Large intestine (tissue), 3 donors: ENCODE measurements around the gene ARSG. TPM values are rescaled to one million over a fixed set of nuclear protein-coding genes. Genes with fewer than 3 reads are reported as not detected.
"Not testable (repeated sequence)": the region's sequence is repeated elsewhere in the genome, so short reads cannot be mapped to it uniquely, and the experiment has no call there.

Source experiments
- DNase-seq, 2 donors: peaks; one replicate each; pipeline versions ENCODE4 v3.0.0 to v3.0.0-alpha.2; 2013
- H3K27ac ChIP-seq: one replicate; pipeline ENCODE4 v1.5.1; 2013; ENCODE audit warnings: low read length
- H3K27me3 ChIP-seq: 2 replicates; pipeline ENCODE4 v1.6.1; 2013; ENCODE audit warnings: low read length; ENCODE audit not compliant: control insufficient read depth, insufficient read depth
- H3K36me3 ChIP-seq: 2 replicates; pipeline ENCODE4 v1.6.1; 2013; ENCODE audit warnings: low read length; ENCODE audit not compliant: control insufficient read depth, insufficient read depth
- H3K4me1 ChIP-seq: one replicate; pipeline ENCODE4 v1.6.1; 2013; ENCODE audit warnings: low read length; ENCODE audit not compliant: control insufficient read depth, insufficient read depth
- H3K4me3 ChIP-seq: one replicate; pipeline ENCODE4 v1.5.1; 2013; ENCODE audit warnings: low read length
- H3K9me3 ChIP-seq: one replicate; pipeline ENCODE4 v1.6.1; 2013; ENCODE audit warnings: mild to moderate bottlenecking, low read depth, low read length, moderate library complexity; ENCODE audit not compliant: control insufficient read depth
- WGBS: methylation state at CpG from one replicate; pipeline ENCODE4 v1.1.5; 2013; ENCODE audit warnings: low lambda C conversion rate; ENCODE audit not compliant: insufficient coverage; 5-methylcytosine and 5-hydroxymethylcytosine counted together
- polyA plus RNA-seq: library from polyadenylated mRNA; unstranded; fragments of 120-200 nt; gene quantifications from one replicate; pipeline ENCODE4 v1.2.1, GENCODE V29; 2013

Gene ARSG
- polyA plus RNA-seq, 1 donor = 1.3 TPM

DNA sequence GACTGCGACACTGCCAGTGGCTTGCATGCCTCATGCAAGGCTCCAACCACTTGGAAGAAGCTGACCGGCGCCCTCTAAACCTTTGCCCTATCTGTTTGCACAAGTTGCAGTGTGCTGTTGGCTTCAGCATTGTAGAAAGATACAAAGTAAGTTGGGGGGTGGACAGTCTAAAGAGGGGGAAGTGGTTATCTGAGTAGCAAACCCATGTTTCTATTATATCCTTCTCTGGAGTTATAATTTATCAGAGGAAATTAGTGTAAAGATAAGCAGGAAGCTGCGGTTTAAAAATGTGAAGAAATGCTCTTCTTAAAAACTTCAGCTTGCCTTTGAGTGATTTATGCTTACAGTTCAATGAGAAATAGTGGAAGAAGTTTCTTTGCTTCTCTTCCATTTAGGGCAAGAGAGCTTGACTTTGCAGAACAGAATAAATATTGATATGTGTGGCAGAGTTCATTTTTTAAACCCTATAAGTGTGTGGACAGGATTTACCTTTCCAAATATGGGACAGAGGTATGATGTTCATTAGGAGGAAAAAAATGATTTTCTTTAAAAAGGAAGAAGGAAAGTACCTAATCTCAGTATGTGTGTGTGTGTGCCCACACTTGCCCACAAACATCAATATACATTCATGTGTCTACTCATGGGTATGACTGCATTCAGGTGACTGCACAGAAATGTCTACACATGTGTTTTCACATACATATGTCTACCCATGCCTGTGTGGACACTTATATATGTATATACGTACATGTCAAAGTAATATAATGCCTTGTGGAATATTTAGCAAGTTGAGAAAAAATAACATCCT is 35.4 kb upstream of the ARSG start:
- H3K36me3 ChIP-seq = peaks cover 10% of the 10 kb centered on the region
- no peak overlapping the region for H3K27ac ChIP-seq
- no peak overlapping the region for H3K4me3 ChIP-seq
- DNase-seq = peak in 1 of 2 donors; percentile 30
- 58% methylated on average over 2 of the region's 5 CpGs for WGBS
- no peaks in the 10 kb centered on the region for H3K9me3 ChIP-seq
- no peaks in the 10 kb centered on the region for H3K27me3 ChIP-seq
- peaks cover 7% of the 10 kb centered on the region for H3K4me1 ChIP-seq

DNA sequence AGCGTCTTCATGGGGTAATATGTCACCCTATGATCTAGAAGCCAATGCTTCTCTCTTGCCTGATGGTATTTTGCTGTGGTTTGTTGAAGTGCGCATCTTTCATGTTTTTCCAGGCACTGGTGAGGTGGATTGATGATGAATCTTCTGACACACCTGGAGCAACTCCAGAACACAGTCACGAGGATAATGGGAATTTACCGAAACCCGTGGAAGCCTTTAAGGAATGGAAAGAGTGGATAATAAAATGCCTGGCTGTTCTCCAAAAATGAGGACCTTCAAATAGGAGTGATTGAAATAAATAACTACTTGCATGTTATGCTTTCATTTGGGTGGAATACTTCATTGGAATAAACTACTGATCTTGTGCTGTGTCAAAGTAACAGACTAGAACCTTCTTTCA is 34.6 kb upstream of the ARSG start:
- H3K9me3 ChIP-seq, DNase-seq, H3K4me1 ChIP-seq, H3K27me3 ChIP-seq, H3K27ac ChIP-seq, H3K4me3 ChIP-seq, H3K36me3 ChIP-seq: not testable (repeated sequence)
- WGBS = no CpG with 5 or more reads among the region's 5 CpGs

DNA sequence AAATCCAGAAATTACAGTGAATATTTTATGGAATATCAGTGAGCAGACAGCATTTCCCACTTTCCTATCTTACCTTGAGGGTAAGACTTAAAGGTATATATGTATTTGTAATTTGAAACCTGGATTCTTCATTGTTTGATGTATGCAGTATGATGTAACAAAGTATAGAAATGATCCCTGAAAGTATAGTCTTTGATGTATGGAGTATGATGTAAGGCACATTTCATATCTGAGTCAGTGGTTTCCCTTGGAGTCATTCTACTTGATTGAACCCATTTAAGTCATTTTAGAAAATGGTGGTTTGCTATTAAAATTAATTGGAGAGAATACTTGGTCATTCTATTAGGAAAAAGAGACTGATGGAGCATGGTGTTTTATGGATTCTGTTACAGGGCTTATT is 33.4 kb upstream of the ARSG start:
- H3K27ac ChIP-seq = no peak overlapping the region
- H3K4me1 ChIP-seq = peaks cover 7% of the 10 kb centered on the region

DNA sequence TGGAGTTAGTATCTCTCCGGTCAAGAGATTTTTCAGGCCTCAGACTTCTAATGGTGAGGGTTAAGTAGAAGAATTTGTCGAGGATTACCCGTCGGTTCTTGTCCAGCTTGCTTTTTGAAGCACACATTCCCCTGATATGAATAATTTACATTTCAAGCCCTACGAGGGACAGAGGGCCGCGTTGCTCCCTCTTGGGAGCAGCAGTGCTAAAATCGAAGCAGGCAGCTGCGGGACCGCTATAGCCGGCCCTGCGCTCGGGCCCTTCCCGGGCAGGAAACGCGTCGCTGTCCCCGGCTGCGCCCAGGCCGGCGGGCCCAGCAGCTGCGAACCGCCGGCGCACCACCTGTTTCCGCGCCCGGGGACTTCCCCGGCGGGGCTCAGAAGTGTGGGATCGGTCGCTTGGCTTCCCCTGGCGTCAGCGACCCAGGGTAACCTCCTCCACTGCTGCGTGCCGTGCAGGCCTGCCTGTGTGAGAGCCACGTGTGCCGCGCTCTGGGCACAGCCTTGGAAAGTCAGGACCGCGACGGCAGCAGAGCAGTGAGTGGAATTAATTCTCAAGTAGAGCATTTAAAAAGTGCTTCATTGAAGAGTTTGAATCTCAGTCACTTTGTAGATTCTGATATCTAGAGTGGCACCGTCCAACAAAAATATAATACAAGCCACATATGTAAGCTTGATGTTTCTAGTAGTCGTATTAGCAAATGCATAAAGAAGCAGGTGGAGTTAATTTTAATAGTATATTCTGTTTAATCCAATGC is 32.2 kb upstream of the ARSG start:
- not testable (repeated sequence) for H3K4me1 ChIP-seq, H3K27ac ChIP-seq, H3K36me3 ChIP-seq, H3K9me3 ChIP-seq, H3K4me3 ChIP-seq, H3K27me3 ChIP-seq
- 100% methylated on average over 1 of the region's 44 CpGs for WGBS
- DNase-seq = peak; percentile 44 to 71

More for the DNA sequence above, 33.4 kb upstream of the ARSG start:
- no peak for DNase-seq
- Histone ChIP-seq H3K9me3 (no peaks in the 10 kb centered on the region), H3K4me3 (no peak overlapping the region), H3K36me3 (peaks cover 10% of the 10 kb centered on the region), H3K27me3 (no peaks in the 10 kb centered on the region)

DNA sequence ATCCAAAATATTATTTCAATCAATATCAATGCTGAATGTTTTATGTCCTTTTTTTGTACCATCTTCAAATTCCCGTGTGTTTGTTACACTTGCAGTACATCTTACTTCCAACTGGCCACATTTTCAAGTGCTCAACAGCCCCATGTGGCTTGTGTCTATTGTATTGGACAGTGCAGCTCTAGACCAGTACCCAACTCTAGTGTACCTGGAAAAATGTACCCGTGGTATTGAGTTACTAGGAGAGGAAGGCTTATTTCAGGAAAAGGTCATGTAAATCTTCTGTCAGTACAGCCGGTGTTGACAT is 31.7 kb upstream of the ARSG start:
- WGBS = no CpG with 5 or more reads among the region's 3 CpGs

DNA sequence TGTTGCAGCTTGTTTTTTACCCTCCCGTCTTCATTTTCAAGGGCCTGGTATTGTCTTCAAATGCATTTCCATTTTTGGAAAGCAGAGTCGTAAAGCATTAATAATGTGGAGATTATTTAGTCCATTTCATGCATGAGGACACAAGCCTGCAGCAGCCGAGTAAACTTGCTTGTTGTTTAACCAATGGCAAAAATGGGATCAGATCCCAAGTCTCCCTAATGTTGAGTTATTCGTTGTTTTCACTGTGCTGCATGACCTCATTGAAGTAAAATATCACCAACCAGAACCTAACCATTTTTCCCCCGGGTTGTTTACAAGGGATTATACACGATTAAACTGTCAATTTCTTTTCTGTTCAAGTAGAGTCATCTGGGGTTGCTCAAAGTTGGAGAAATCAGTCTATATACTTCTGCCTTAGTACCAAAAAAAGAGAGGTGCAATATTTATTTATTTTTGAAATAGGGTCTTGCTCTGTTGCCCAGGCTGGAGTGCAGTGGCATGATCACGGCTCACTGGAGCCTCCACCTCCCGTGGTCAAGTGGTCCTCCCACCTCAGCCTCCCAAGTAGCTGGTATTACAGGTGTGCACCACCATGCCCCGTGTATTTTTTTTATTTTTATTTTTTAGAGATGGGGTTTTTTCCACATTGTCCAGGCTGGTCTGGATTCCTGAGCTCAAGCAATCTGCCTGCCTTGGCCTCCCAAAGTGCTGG is 31.1 kb upstream of the ARSG start:
- H3K4me1 ChIP-seq = peaks cover 7% of the 10 kb centered on the region
- H3K27ac ChIP-seq = no peak overlapping the region
- 90% methylated on average over 2 of the region's 9 CpGs for WGBS
- no peak for DNase-seq
- no peak overlapping the region for H3K4me3 ChIP-seq
- no peaks in the 10 kb centered on the region for H3K9me3 ChIP-seq
- H3K36me3 ChIP-seq = peaks cover 4% of the 10 kb centered on the region
- no peaks in the 10 kb centered on the region for H3K27me3 ChIP-seq

More for the DNA sequence above, 31.7 kb upstream of the ARSG start:
- H3K27me3 ChIP-seq, H3K36me3 ChIP-seq, H3K27ac ChIP-seq, H3K4me1 ChIP-seq, DNase-seq, H3K4me3 ChIP-seq, H3K9me3 ChIP-seq: not testable (repeated sequence)

DNA sequence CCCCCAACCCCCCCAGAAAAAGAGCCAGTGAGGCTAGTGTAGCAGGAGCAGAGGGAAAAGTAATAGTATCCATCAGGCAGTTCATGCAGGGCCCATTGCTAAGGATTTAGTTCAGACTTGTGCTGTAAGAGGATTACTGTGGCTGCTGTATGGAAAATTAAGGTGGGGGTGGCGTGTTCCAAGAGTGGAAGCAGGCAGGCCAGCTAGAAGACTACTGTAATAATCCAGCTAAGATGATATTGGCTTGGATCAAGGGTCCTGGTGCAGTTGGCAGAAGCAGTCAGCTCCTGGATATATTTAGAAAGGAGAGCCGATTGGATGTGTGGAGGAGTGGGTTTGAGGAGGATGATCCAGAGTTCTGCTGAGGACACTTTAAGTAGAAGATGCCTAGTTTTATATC is 28.8 kb upstream of the ARSG start:
- not testable (repeated sequence) for H3K9me3 ChIP-seq, H3K4me1 ChIP-seq, H3K27me3 ChIP-seq, H3K4me3 ChIP-seq, H3K27ac ChIP-seq, DNase-seq, H3K36me3 ChIP-seq
- WGBS = no CpG with 5 or more reads among the region's 2 CpGs

DNA sequence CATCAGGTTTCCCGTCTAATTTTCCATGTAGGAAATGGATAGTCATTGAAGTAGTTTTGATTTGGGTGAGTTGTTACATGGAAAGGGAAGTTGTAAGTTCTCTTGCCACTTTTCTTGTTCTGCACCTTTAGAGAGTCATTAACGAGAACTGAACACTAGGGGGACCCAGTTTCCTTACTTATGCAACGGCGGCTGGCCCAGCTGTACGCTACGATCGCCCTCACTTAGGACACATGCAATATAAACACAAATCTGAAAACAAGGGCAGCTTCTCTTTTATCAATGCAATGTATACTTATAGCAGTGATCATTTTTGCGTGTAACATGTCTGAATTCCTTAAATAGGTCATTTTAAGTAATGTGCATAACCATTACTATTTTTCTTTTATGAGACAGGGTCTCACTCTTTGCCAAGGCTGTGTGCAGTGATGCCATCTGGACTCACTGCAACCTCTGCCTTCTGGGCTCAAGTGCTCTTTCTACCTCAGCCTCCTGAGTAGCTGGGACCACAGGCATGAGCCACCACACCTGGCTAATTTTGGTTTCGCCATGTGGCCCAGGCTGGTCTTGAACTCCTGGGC is 28.1 kb upstream of the ARSG start:
- no CpG with 5 or more reads among the region's 9 CpGs for WGBS
- peak in 1 of 2 donors; percentile 32 for DNase-seq
- not testable (repeated sequence) for H3K9me3 ChIP-seq

DNA sequence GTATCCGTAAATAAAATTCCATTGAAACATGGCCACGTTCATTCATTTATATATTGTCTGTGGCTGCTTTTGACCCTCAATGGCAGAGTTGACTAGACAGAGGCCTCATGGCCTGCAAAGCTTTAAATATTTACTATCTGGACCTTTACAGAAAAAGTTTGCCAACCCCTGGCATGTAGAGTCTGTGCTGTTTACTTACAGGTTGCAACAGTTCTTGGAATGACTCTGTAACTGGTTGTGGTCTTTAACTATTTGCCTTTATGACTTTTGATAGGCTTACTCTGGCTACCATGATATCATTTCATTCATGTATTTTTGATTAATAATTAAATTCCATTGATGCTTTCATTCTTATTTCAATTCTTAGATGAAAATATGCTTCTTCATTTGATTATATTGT is 25.5 kb upstream of the ARSG start:
- H3K27ac ChIP-seq, H3K4me3 ChIP-seq, DNase-seq, H3K27me3 ChIP-seq, H3K4me1 ChIP-seq, H3K36me3 ChIP-seq, H3K9me3 ChIP-seq: not testable (repeated sequence)
- 100% methylated on average over 2 of the region's 2 CpGs for WGBS

More for the DNA sequence above, 28.1 kb upstream of the ARSG start:
- H3K4me1 ChIP-seq, H3K27ac ChIP-seq, H3K27me3 ChIP-seq, H3K36me3 ChIP-seq, H3K4me3 ChIP-seq: not testable (repeated sequence)

DNA sequence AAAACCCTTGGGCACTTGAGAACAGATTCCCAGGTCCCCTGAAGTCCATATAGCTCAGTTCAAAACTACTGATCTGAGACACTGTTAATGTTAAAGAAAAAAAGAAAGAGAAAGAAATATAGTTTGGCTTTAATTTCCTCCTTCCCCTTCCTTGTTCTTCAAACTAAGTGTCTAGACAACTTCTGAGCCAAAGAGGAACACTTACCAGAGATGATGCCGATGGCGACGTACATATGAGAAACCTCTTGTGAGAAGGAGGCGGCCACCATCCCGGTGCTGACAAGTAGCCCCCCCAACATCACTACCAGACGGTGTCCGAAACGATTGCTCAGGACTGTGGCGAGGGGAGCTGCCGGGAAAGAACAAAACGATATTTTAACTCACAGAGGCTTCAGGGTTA is 17.6 kb upstream of the ARSG start:
- Histone ChIP-seq H3K4me3 (no peak overlapping the region), H3K27ac (no peak overlapping the region), H3K36me3 (no peaks in the 10 kb centered on the region), H3K9me3 (no peaks in the 10 kb centered on the region), H3K27me3 (no peaks in the 10 kb centered on the region), H3K4me1 (no peaks in the 10 kb centered on the region)
- no CpG with 5 or more reads among the region's 11 CpGs for WGBS
- DNase-seq = no peak
